ENCODE results near the gene F2RL1. TPM values are rescaled to one million over a fixed set of nuclear protein-coding genes. Genes with fewer than 3 reads are reported as not detected.
A peak's percentile ranks its signal among the peaks of the same experiment; 100 is the strongest.
"Not testable (repeated sequence)": the region's sequence is repeated elsewhere in the genome, so short reads cannot be mapped to it uniquely, and the experiment has no call there.

The F2RL1 gene
- polyA plus RNA-seq, 1 donor (not counting 4 experiments of a cell fraction or from before 2014, with no cell fraction given) = 182 TPM

DNA sequence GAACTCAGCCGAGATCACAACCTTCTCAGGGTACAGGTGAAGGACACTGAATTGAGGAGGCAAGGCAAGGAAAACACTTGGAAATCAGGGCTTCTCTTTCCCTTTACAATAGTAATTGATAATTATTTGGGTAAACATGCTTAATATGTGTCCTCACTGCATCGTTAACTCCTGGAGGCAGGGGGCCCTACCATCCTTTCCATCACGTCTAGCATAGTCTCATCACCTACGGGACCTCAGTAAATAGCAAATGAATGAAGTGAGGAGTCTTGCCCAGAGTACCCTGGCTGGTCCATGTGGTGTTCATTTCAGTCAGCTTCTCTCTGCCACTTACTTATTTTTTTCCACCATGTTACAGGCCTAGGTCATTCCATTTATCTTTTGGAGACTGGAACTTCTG, 2.3 kb downstream of the F2RL1 start:
- Histone ChIP-seq H2AFZ (ENCODE audit: control insufficient read depth, low read length) (no peak overlapping the region), H4K20me1 (ENCODE audit: control insufficient read depth, extremely low read depth, insufficient read depth, low read length) (peaks cover 4% of the 10 kb centered on the region), H3K9ac (ENCODE audit: control insufficient read depth, extremely low read depth, insufficient read depth, low read length) (peak overlapping the region; percentile 93), H3K27me3 (ENCODE audit: control insufficient read depth, extremely low read depth, insufficient read depth, low read length) (no peaks in the 10 kb centered on the region), H3K27ac (ENCODE audit: control insufficient read depth, insufficient read depth, low read length) (peak overlapping the region; percentile 95), H3K79me2 (ENCODE audit: control insufficient read depth, insufficient read depth, low read length) (peaks cover 77% of the 10 kb centered on the region), H3K36me3 (ENCODE audit: control insufficient read depth in 2 of 2, extremely low read depth in 1 of 2, insufficient read depth in 2 of 2, low read length in 2 of 2) (peaks cover 1 to 3% of the 10 kb centered on the region in 2 experiments), H3K4me3 (ENCODE audit: control insufficient read depth in 2 of 3, extremely low read depth in 1 of 3, insufficient read depth in 2 of 3, low read depth in 1 of 3, low read length in 3 of 3) (peak overlapping the region; percentile 65 to 86 (median 82)), H3K9me1 (ENCODE audit: control insufficient read depth, extremely low read depth, insufficient read depth, low read length) (no peaks in the 10 kb centered on the region), H3K4me1 (ENCODE audit: control insufficient read depth, extremely low read depth, insufficient read depth, low read length) (peaks cover 36% of the 10 kb centered on the region), H3K9me3 (ENCODE audit: control insufficient read depth, low read depth, low read length) (no peaks in the 10 kb centered on the region), H3K4me2 (ENCODE audit: control insufficient read depth, extremely low read depth, insufficient read depth, low read depth, low read length) (peak overlapping the region; percentile 83)
- peak; percentile 56 for FAIRE-seq
- dilution Hi-C loops (cut with MboI; ENCODE audit: extremely low pct_ligation_motif_present, low sequenced_read_pairs) = no loop called here
- TF ChIP-seq, protein P1, sequence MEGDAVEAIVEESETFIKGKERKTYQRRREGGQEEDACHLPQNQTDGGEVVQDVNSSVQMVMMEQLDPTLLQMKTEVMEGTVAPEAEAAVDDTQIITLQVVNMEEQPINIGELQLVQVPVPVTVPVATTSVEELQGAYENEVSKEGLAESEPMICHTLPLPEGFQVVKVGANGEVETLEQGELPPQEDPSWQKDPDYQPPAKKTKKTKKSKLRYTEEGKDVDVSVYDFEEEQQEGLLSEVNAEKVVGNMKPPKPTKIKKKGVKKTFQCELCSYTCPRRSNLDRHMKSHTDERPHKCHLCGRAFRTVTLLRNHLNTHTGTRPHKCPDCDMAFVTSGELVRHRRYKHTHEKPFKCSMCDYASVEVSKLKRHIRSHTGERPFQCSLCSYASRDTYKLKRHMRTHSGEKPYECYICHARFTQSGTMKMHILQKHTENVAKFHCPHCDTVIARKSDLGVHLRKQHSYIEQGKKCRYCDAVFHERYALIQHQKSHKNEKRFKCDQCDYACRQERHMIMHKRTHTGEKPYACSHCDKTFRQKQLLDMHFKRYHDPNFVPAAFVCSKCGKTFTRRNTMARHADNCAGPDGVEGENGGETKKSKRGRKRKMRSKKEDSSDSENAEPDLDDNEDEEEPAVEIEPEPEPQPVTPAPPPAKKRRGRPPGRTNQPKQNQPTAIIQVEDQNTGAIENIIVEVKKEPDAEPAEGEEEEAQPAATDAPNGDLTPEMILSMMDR (optimal IDR thresholded peaks at IDR 0.05 in 1 of 3, IDR thresholded peaks at IDR 0.05 in 1 of 3, conservative IDR thresholded peaks at IDR 0.05 in 1 of 3; ENCODE audit: extremely low read depth in 1 of 3, insufficient read depth in 2 of 3, low read length in 3 of 3) = no peak
- no peak for TF ChIP-seq EZH2 (IDR thresholded peaks at IDR 0.05; ENCODE audit: low read length)
- no peak for DNase-seq (ENCODE audit: low read depth, low spot score)

GRCh38 chr5:76822105-76822731, 3.4 kb downstream of the F2RL1 start:
- FAIRE-seq; H3K4me3 ChIP-seq (ENCODE audit: control insufficient read depth in 2 of 3, extremely low read depth in 1 of 3, insufficient read depth in 2 of 3, low read depth in 1 of 3, low read length in 3 of 3); H3K36me3 ChIP-seq (ENCODE audit: control insufficient read depth in 2 of 2, extremely low read depth in 1 of 2, insufficient read depth in 2 of 2, low read length in 2 of 2); H2AFZ ChIP-seq (ENCODE audit: control insufficient read depth, low read length); H3K9me1 ChIP-seq (ENCODE audit: control insufficient read depth, extremely low read depth, insufficient read depth, low read length); dilution Hi-C loops (cut with MboI; ENCODE audit: extremely low pct_ligation_motif_present, low sequenced_read_pairs); H3K4me2 ChIP-seq (ENCODE audit: control insufficient read depth, extremely low read depth, insufficient read depth, low read depth, low read length); H3K27me3 ChIP-seq (ENCODE audit: control insufficient read depth, extremely low read depth, insufficient read depth, low read length); H4K20me1 ChIP-seq (ENCODE audit: control insufficient read depth, extremely low read depth, insufficient read depth, low read length); DNase-seq (ENCODE audit: low read depth, low spot score); H3K9ac ChIP-seq (ENCODE audit: control insufficient read depth, extremely low read depth, insufficient read depth, low read length); H3K27ac ChIP-seq (ENCODE audit: control insufficient read depth, insufficient read depth, low read length); H3K9me3 ChIP-seq (ENCODE audit: control insufficient read depth, low read depth, low read length): not testable (repeated sequence)
- peaks cover 87% of the 10 kb centered on the region for H3K79me2 ChIP-seq (ENCODE audit: control insufficient read depth, insufficient read depth, low read length)
- H3K4me1 ChIP-seq (ENCODE audit: control insufficient read depth, extremely low read depth, insufficient read depth, low read length) = peaks cover 35% of the 10 kb centered on the region

DNA sequence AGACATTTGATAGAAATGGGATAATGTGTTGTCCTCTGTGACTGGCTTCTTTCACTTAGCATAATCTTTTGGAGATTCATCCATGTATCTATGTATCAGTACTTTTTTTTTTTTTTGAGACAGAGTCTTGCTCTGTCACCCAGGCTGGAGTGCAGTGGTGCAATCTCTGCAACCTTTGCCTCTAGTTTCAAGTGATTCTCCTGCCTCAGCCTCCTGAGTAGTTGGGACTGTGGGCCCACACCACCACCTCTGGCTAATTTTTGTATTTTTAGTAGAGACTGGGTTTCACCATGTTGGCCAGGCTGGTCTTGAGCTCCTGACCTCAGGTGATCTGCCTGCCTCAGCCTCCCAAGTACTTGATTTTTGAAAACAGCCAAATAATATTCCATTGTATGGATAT, 7.6 kb downstream of the F2RL1 start:
- Histone ChIP-seq H4K20me1 (ENCODE audit: control insufficient read depth, extremely low read depth, insufficient read depth, low read length) (peaks cover 15% of the 10 kb centered on the region), H3K79me2 (ENCODE audit: control insufficient read depth, insufficient read depth, low read length) (peaks cover 96% of the 10 kb centered on the region), H3K4me2 (ENCODE audit: control insufficient read depth, extremely low read depth, insufficient read depth, low read depth, low read length) (peak overlapping the region; percentile 58), H3K4me1 (ENCODE audit: control insufficient read depth, extremely low read depth, insufficient read depth, low read length) (peaks cover 23% of the 10 kb centered on the region)
- DNase-seq (ENCODE audit: low read depth, low spot score); FAIRE-seq; H3K27me3 ChIP-seq (ENCODE audit: control insufficient read depth, extremely low read depth, insufficient read depth, low read length); H3K36me3 ChIP-seq (ENCODE audit: control insufficient read depth in 2 of 2, extremely low read depth in 1 of 2, insufficient read depth in 2 of 2, low read length in 2 of 2); H3K27ac ChIP-seq (ENCODE audit: control insufficient read depth, insufficient read depth, low read length); H3K4me3 ChIP-seq (ENCODE audit: control insufficient read depth in 2 of 3, extremely low read depth in 1 of 3, insufficient read depth in 2 of 3, low read depth in 1 of 3, low read length in 3 of 3); H3K9ac ChIP-seq (ENCODE audit: control insufficient read depth, extremely low read depth, insufficient read depth, low read length); H2AFZ ChIP-seq (ENCODE audit: control insufficient read depth, low read length); dilution Hi-C loops (cut with MboI; ENCODE audit: extremely low pct_ligation_motif_present, low sequenced_read_pairs); H3K9me1 ChIP-seq (ENCODE audit: control insufficient read depth, extremely low read depth, insufficient read depth, low read length); H3K9me3 ChIP-seq (ENCODE audit: control insufficient read depth, low read depth, low read length): not testable (repeated sequence)
